ENCODE measurements around the gene TRAPPC3L. TPM values are rescaled to one million over a fixed set of nuclear protein-coding genes. Genes with fewer than 3 reads are reported as not detected.

The TRAPPC3L gene
- total RNA-seq (under 1 TPM; 0.36 to 0.55 TPM), polyA plus RNA-seq (1 to 10 TPM in 1 of 2 donors, under 1 TPM in 1; 0.54 to 1.8 TPM)
- long read RNA-seq, donor 1, result 0 reads
- long read RNA-seq, donor 2, result 0 reads

GRCh38 chr6:116545651-116546050 is at the start of gene TRAPPC3L:
TRAPPC3L (minus strand) TSS chr6:116545684; CDS start chr6:116545514, 170 bp downstream.
- Histone ChIP-seq H3K36me3 (ENCODE audit: control insufficient read depth in 1 of 2, insufficient read depth in 2 of 2, low read length in 1 of 2) (no peaks in the 10 kb centered on the region), H3K9me3 (ENCODE audit: control insufficient read depth, low read length) (no peaks in the 10 kb centered on the region), H3K4me1 (ENCODE audit: control insufficient read depth in 1 of 2, insufficient read depth in 2 of 2, low read length in 2 of 2) (no peaks in the 10 kb centered on the region), H3K27me3 (ENCODE audit: control insufficient read depth in 1 of 2, insufficient read depth in 2 of 2, low read length in 1 of 2) (no peaks in the 10 kb centered on the region), H3K27ac (ENCODE audit: low read depth in 1 of 2, low read length in 2 of 2) (no peak within 1 kb of the TSS), H3K4me3 (ENCODE audit: low read length in 2 of 2) (no peak within 1 kb of the TSS)
- ATAC-seq (ENCODE audit: low FRiP score), result no peak
- DNase-seq, result no peak
- 54 to 61% methylated on average over 4 of the region's 4 CpGs for WGBS, 2 donors
- intact Hi-C loops (cut with DNase I), result no loop called here

- H3K27me3 ChIP-seq (ENCODE audit: control insufficient read depth in 1 of 2, insufficient read depth in 2 of 2, low read length in 1 of 2), result no peaks in the 10 kb centered on the region
- no peak overlapping the region for H3K4me3 ChIP-seq (ENCODE audit: low read length in 2 of 2)
- H3K9me3 ChIP-seq (ENCODE audit: control insufficient read depth, low read length), result no peaks in the 10 kb centered on the region
- DNase-seq, result no peak
- intact Hi-C loops (cut with DNase I), result no loop called here
- no peak overlapping the region for H3K27ac ChIP-seq (ENCODE audit: low read depth in 1 of 2, low read length in 2 of 2)
- 82 to 90% methylated on average over 3 of the region's 3 CpGs for WGBS, 2 donors
- peaks cover 4 to 8% of the 10 kb centered on the region in 2 donors for H3K36me3 ChIP-seq (ENCODE audit: control insufficient read depth in 1 of 2, insufficient read depth in 2 of 2, low read length in 1 of 2)
- no peaks in the 10 kb centered on the region for H3K4me1 ChIP-seq (ENCODE audit: control insufficient read depth in 1 of 2, insufficient read depth in 2 of 2, low read length in 2 of 2)
- no peak for ATAC-seq (ENCODE audit: low FRiP score)
Measured at GRCh38 chr6:116595247-116595646, 49.8 kb upstream of the TRAPPC3L start.

DNA sequence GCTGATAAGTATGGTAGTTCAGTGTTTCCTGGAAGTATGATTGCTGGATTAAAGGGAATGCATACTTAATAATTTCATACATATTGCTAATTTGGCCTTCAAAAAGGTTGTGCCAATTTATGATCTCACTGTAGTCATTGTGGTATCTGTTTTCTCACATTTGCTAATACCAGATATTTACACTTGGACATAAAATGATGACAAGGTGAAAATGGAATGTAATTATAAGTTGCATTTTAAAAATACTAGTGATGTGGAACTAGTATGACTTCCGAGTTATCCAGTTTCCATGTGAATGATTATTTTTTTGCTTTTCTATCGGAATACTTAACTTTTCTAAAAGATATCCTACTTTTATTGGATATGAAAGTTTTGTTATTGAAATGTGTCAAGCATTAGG is 41.3 kb upstream of the TRAPPC3L start:
- Histone ChIP-seq H3K27ac (ENCODE audit: low read depth in 1 of 2, low read length in 2 of 2) (no peak overlapping the region), H3K27me3 (ENCODE audit: control insufficient read depth in 1 of 2, insufficient read depth in 2 of 2, low read length in 1 of 2) (no peaks in the 10 kb centered on the region), H3K36me3 (ENCODE audit: control insufficient read depth in 1 of 2, insufficient read depth in 2 of 2, low read length in 1 of 2) (peaks cover 4 to 8% of the 10 kb centered on the region in 2 donors), H3K9me3 (ENCODE audit: control insufficient read depth, low read length) (no peaks in the 10 kb centered on the region), H3K4me3 (ENCODE audit: low read length in 2 of 2) (no peak overlapping the region), H3K4me1 (ENCODE audit: control insufficient read depth in 1 of 2, insufficient read depth in 2 of 2, low read length in 2 of 2) (no peaks in the 10 kb centered on the region)
- WGBS, 2 donors, result 94 to 98% methylated on average over 2 of the region's 2 CpGs
- DNase-seq (no peak), ATAC-seq (ENCODE audit: low FRiP score) (no peak)
- intact Hi-C loops (cut with DNase I), result no loop called here

DNA sequence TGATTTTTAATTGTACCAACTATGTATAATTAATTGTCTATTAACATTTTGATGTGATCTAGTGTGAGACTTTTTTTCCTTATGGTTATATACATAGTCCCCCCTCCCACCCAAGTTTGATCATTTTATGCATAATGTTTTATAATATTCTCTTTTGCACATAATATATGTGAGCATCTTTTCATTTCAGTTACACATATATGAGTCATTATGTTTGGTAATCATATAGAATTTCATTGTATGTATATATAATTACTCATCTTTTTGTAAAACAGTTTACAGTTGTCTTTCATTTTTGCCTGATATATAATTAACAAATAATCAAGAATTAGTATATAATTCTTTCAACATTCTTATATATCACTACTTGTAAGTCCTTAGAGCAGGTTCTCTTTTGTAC is 40.8 kb upstream of the TRAPPC3L start:
- ATAC-seq (ENCODE audit: low FRiP score) (no peak), DNase-seq (no peak)
- Histone ChIP-seq H3K27ac (ENCODE audit: low read depth in 1 of 2, low read length in 2 of 2) (no peak overlapping the region), H3K4me1 (ENCODE audit: control insufficient read depth in 1 of 2, insufficient read depth in 2 of 2, low read length in 2 of 2) (no peaks in the 10 kb centered on the region), H3K4me3 (ENCODE audit: low read length in 2 of 2) (no peak overlapping the region), H3K36me3 (ENCODE audit: control insufficient read depth in 1 of 2, insufficient read depth in 2 of 2, low read length in 1 of 2) (peaks cover 0 to 4% of the 10 kb centered on the region in 2 donors), H3K9me3 (ENCODE audit: control insufficient read depth, low read length) (no peaks in the 10 kb centered on the region), H3K27me3 (ENCODE audit: control insufficient read depth in 1 of 2, insufficient read depth in 2 of 2, low read length in 1 of 2) (no peaks in the 10 kb centered on the region)
- intact Hi-C loops (cut with DNase I), result no loop called here

DNA sequence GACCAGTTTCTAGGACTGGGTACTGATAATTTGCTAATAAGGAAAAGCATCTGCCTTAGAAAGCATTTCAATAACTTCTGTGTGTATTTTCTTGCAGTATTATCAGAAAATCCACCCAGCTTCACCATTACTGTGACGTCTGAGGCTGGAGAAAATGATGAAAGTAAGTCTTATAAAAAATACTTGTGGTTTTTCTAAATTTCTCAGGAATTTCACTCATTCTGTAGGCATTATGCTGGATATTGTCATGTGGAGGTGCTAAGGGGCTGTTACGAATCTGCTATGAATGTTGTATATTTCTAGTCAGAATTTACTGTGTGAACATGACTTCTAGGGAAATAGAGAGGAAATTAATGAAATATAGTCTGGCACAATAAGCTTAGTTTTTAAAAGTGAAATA is 34.7 kb upstream of the TRAPPC3L start:
- intact Hi-C loops (cut with DNase I), result no loop called here
- 66 to 71% methylated on average over 2 of the region's 2 CpGs for WGBS, 2 donors
- H3K36me3 ChIP-seq (ENCODE audit: control insufficient read depth in 1 of 2, insufficient read depth in 2 of 2, low read length in 1 of 2), result peaks cover 0 to 4% of the 10 kb centered on the region in 2 donors

GRCh38 chr6:116579143-116579542 is 33.7 kb upstream of the TRAPPC3L start:
- DNase-seq (no peak), ATAC-seq (ENCODE audit: low FRiP score) (no peak)
- intact Hi-C loops (cut with DNase I), result no loop called here
- no peak overlapping the region for H3K4me3 ChIP-seq (ENCODE audit: low read length in 2 of 2)
- no peaks in the 10 kb centered on the region for H3K9me3 ChIP-seq (ENCODE audit: control insufficient read depth, low read length)
- 72 to 94% methylated on average over 1 of the region's 1 CpG for WGBS, 2 donors
- no peak overlapping the region for H3K27ac ChIP-seq (ENCODE audit: low read depth in 1 of 2, low read length in 2 of 2)
- no peaks in the 10 kb centered on the region for H3K27me3 ChIP-seq (ENCODE audit: control insufficient read depth in 1 of 2, insufficient read depth in 2 of 2, low read length in 1 of 2)
- peaks cover 0 to 2% of the 10 kb centered on the region in 2 donors for H3K36me3 ChIP-seq (ENCODE audit: control insufficient read depth in 1 of 2, insufficient read depth in 2 of 2, low read length in 1 of 2)
- peaks cover 0 to 1% of the 10 kb centered on the region in 2 donors for H3K4me1 ChIP-seq (ENCODE audit: control insufficient read depth in 1 of 2, insufficient read depth in 2 of 2, low read length in 2 of 2)

More for the DNA sequence above, 34.7 kb upstream of the TRAPPC3L start:
- no peak for ATAC-seq (ENCODE audit: low FRiP score)
- Histone ChIP-seq H3K4me1 (ENCODE audit: control insufficient read depth in 1 of 2, insufficient read depth in 2 of 2, low read length in 2 of 2) (peaks cover 0 to 1% of the 10 kb centered on the region in 2 donors), H3K27ac (ENCODE audit: low read depth in 1 of 2, low read length in 2 of 2) (no peak overlapping the region), H3K4me3 (ENCODE audit: low read length in 2 of 2) (no peak overlapping the region), H3K9me3 (ENCODE audit: control insufficient read depth, low read length) (no peaks in the 10 kb centered on the region), H3K27me3 (ENCODE audit: control insufficient read depth in 1 of 2, insufficient read depth in 2 of 2, low read length in 1 of 2) (no peaks in the 10 kb centered on the region)
- no peak for DNase-seq

DNA sequence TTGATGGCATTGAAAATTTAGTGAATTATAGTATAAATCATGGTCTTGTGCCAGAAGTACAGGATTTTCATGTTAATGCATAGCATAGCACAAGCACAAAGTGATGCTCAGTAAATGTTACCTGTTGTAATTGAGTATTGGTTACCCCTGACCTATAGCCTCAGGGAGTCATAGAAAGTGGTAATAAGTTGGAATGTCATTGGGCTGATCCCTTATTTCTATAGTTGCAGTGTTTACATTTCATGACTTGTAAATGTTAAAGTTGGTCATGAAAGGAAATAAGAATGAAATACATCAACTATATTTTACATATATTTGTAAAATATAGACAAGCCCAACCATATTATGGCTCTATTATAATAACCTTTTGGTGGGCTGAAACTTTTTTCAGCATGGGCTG is 32.9 kb upstream of the TRAPPC3L start:
- no peak overlapping the region for H3K27ac ChIP-seq (ENCODE audit: low read depth in 1 of 2, low read length in 2 of 2)
- intact Hi-C loops (cut with DNase I), result no loop called here
- H3K27me3 ChIP-seq (ENCODE audit: control insufficient read depth in 1 of 2, insufficient read depth in 2 of 2, low read length in 1 of 2), result no peaks in the 10 kb centered on the region
- no peaks in the 10 kb centered on the region for H3K36me3 ChIP-seq (ENCODE audit: control insufficient read depth in 1 of 2, insufficient read depth in 2 of 2, low read length in 1 of 2)
- DNase-seq, result no peak
- no peaks in the 10 kb centered on the region for H3K9me3 ChIP-seq (ENCODE audit: control insufficient read depth, low read length)
- H3K4me1 ChIP-seq (ENCODE audit: control insufficient read depth in 1 of 2, insufficient read depth in 2 of 2, low read length in 2 of 2), result peaks cover 0 to 1% of the 10 kb centered on the region in 2 donors
- no peak overlapping the region for H3K4me3 ChIP-seq (ENCODE audit: low read length in 2 of 2)
- ATAC-seq (ENCODE audit: low FRiP score), result no peak

DNA sequence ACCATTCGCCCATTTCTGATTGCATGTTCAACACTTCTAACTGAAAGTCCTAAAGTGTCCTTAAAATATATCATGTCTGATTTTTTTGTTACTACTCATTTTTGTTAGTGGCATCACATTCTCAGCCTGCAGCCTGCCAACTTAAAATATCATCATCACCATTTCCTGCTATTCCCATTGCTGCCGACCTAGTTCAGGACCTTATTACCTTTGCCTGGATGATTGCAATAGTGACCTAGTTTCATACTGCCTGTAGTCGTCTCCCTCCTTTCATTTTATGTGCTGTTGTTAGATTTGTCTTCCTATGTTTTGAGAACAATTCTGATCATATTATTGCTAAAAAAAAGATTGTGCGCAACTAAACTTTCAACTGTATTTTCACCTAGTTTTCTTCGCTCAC is 32.0 kb upstream of the TRAPPC3L start:
- WGBS, 2 donors, result 71 to 74% methylated on average over 5 of the region's 5 CpGs
- H3K4me3 ChIP-seq (ENCODE audit: low read length in 2 of 2), result no peak overlapping the region
- DNase-seq (no peak), ATAC-seq (ENCODE audit: low FRiP score) (no peak)
- no peak overlapping the region for H3K27ac ChIP-seq (ENCODE audit: low read depth in 1 of 2, low read length in 2 of 2)
- intact Hi-C loops (cut with DNase I), result no loop called here
- H3K27me3 ChIP-seq (ENCODE audit: control insufficient read depth in 1 of 2, insufficient read depth in 2 of 2, low read length in 1 of 2), result no peaks in the 10 kb centered on the region
- no peaks in the 10 kb centered on the region for H3K9me3 ChIP-seq (ENCODE audit: control insufficient read depth, low read length)
- peaks cover 1 to 3% of the 10 kb centered on the region in 2 donors for H3K4me1 ChIP-seq (ENCODE audit: control insufficient read depth in 1 of 2, insufficient read depth in 2 of 2, low read length in 2 of 2)
- H3K36me3 ChIP-seq (ENCODE audit: control insufficient read depth in 1 of 2, insufficient read depth in 2 of 2, low read length in 1 of 2), result no peaks in the 10 kb centered on the region

DNA sequence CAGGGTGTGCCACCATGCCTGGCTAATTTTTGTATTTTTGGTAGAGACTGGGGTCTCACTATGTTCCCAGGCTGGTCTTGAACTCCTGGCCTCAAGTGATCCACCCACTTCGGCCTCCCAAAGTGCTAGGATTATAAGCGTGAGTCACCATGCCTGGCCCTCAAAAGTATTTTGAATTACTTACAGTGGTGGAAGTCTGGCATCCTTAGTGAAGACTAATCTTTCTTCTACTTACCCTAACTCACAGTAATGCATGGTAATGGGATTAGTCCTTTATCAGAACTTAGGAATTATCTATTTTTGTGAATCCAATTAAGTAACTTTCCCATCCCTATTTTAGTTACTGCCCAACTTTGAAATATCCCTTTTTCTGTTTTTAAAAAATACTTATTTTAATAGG is 29.7 kb upstream of the TRAPPC3L start:
- Histone ChIP-seq H3K4me3 (ENCODE audit: low read length in 2 of 2) (no peak overlapping the region), H3K4me1 (ENCODE audit: control insufficient read depth in 1 of 2, insufficient read depth in 2 of 2, low read length in 2 of 2) (peaks cover 1 to 3% of the 10 kb centered on the region in 2 donors), H3K9me3 (ENCODE audit: control insufficient read depth, low read length) (no peaks in the 10 kb centered on the region), H3K36me3 (ENCODE audit: control insufficient read depth in 1 of 2, insufficient read depth in 2 of 2, low read length in 1 of 2) (no peaks in the 10 kb centered on the region), H3K27ac (ENCODE audit: low read depth in 1 of 2, low read length in 2 of 2) (no peak overlapping the region), H3K27me3 (ENCODE audit: control insufficient read depth in 1 of 2, insufficient read depth in 2 of 2, low read length in 1 of 2) (no peaks in the 10 kb centered on the region)
- intact Hi-C loops (cut with DNase I), result no loop called here
- WGBS, 2 donors, result 84 to 88% methylated on average over 2 of the region's 2 CpGs
- ATAC-seq (ENCODE audit: low FRiP score) (no peak), DNase-seq (no peak)

All from aorta (tissue), 5 donors.